22Rv1 (cell line): ENCODE measurements around the gene CCDC63.

Source experiments
- H3K27ac ChIP-seq: fragments of 450-650 bp; 2 replicates; pipeline ENCODE4 v1.5.1; 2017
- ZFX ChIP-seq: fragments of 450-650 bp; IDR thresholded peaks from 2 replicates; pipeline ENCODE4 v1.6.1; 2017; ENCODE audit warnings: antibody characterized with exemption, borderline replicate concordance
- TF ChIP-seq, protein P1 (sequence below): fragments of 450-650 bp; IDR thresholded peaks from 2 replicates; pipeline ENCODE4 v1.5.1; 2017; ENCODE audit warnings: mild to moderate bottlenecking

CCDC63 gene

DNA sequence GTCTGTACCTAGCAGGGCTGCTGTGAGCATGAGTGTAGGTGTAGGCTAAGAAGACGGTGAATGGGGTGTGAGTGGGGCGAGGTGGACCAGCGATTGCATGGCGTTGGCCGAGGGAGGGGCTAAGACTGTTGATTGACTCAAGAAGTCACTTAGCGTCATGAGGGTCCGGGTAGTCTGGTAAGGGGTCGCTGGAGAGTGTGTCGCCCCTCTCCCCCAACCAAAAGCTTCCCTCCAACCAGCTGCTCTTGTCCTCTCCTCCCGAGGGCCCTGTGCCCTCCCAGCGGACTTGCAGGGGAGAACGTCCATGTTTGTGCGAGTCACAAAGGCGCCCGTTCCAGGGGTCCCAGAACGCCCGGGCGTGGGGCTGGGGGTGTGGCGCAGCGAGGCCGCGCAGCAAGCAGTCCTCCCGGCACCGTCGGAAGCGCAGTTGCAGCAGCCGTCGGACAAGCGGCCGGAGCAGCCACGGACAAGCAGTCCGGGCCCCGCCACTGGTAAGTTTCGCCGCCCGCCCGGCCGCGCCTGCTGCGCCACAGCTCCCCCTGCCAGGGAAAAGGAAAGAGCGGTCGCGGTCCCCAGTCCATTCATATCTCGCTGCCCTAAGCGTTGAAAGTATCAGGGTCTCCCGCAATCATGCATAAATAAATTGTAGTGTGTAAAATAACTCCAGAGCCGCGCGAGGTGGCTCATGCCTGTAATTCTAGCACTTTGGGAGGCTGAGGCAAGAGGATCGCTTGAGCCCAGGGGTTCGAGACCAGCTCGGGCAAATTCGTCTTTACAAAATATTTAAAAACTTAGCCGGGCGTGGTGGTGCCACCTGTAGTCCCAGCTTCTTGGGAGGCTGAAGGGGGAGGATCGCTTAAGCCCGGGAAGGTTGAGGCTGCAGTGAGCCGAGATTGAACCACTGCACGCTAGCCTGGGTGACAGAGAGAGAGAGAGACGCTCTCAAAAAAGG, at the start of gene CCDC63:
CCDC63 (plus strand) TSS at position 373 of the 952 bp plus-strand sequence. CDS start 5,968 bp downstream, outside the sequence.
- TF ChIP-seq, protein P1, sequence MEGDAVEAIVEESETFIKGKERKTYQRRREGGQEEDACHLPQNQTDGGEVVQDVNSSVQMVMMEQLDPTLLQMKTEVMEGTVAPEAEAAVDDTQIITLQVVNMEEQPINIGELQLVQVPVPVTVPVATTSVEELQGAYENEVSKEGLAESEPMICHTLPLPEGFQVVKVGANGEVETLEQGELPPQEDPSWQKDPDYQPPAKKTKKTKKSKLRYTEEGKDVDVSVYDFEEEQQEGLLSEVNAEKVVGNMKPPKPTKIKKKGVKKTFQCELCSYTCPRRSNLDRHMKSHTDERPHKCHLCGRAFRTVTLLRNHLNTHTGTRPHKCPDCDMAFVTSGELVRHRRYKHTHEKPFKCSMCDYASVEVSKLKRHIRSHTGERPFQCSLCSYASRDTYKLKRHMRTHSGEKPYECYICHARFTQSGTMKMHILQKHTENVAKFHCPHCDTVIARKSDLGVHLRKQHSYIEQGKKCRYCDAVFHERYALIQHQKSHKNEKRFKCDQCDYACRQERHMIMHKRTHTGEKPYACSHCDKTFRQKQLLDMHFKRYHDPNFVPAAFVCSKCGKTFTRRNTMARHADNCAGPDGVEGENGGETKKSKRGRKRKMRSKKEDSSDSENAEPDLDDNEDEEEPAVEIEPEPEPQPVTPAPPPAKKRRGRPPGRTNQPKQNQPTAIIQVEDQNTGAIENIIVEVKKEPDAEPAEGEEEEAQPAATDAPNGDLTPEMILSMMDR = peak; percentile 86
- TF ChIP-seq ZFX = no peak
- no peak within 1 kb of the TSS for H3K27ac ChIP-seq

DNA sequence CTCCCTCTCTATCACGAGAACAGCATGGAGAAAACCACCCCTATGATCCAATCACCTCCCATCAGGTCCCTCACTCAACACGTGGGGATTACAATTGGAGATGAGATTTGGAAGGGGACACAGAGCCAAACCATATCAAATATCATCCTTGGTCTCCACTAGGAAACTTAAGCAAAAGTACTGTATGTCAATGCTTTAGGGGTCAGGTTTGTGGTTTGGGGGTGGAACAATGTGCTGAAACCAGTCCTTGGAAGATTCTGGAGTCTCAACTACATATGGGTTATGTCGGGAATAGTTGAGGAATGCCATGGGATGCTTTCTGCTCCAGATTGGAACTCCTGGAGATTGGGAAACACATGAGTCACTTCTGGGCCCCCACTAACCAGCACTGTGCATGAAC, 48.3 kb upstream of the CCDC63 start:
- H3K27ac ChIP-seq = no peak overlapping the region
- TF ChIP-seq ZFX = no peak
- TF ChIP-seq, protein P1 = no peak

GRCh38 chr12:110802489-110802888, 44.3 kb upstream of the CCDC63 start:
- TF ChIP-seq ZFX = no peak
- TF ChIP-seq, protein P1 = no peak

DNA sequence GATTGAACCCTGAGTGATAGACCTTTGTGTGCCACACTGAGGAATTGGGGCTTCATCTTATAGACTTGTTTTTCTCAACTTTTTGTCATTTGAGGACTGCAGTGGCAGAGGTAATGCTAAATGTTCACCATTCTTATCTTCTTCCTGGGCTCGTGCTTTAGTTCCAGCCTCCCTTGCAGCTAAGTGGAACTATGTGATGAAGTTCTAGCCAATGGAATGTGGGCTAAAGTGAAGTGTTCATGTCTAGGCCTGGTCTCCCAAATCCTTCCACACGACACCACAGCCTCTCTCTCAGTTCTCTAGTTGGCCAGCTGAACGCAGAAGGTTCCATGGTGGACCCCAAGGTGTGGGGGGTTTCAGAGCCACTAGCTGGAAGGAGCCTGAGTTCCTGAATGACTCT, 42.4 kb upstream of the CCDC63 start:
- TF ChIP-seq, protein P1 = no peak
- TF ChIP-seq ZFX = no peak
- no peak overlapping the region for H3K27ac ChIP-seq

More at GRCh38 chr12:110802489-110802888, 44.3 kb upstream of the CCDC63 start:
- H3K27ac ChIP-seq = no peak overlapping the region

GRCh38 chr12:110807640-110808039, 39.1 kb upstream of the CCDC63 start:
- TF ChIP-seq ZFX = no peak
- TF ChIP-seq, protein P1 = no peak
- H3K27ac ChIP-seq = no peak overlapping the region

- TF ChIP-seq, protein P1 = no peak
- TF ChIP-seq ZFX = no peak
- H3K27ac ChIP-seq = no peak overlapping the region
These were observed 37.6 kb upstream of the CCDC63 start for GRCh38 chr12:110809149-110809548.

DNA sequence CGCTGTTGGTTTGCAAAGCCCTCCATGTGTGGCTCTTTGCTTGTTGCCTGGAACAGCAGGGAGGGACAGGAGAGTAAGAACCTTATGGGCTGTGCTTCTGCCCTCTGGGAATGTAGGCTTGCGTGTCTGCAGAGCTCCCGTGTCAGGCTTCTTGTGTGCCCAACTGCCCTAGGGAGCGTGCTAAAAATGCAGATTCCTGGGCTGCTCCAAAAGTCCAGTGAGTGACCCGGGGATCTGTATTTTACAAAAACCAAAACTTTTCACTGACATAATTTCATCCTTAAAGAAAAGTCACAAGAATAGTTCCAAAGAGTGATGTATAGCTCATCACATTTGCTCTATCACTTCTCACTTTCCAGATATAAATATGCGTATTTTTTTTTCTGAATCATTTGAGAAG, 34.8 kb upstream of the CCDC63 start:
- H3K27ac ChIP-seq = no peak overlapping the region

More for the DNA sequence above, 34.8 kb upstream of the CCDC63 start:
- TF ChIP-seq ZFX = no peak
- TF ChIP-seq, protein P1 = no peak
